ENCODE results near the gene RERE.
"Not testable (repeated sequence)": the region's sequence is repeated elsewhere in the genome, so short reads cannot be mapped to it uniquely, and the experiment has no call there.

RERE gene

DNA sequence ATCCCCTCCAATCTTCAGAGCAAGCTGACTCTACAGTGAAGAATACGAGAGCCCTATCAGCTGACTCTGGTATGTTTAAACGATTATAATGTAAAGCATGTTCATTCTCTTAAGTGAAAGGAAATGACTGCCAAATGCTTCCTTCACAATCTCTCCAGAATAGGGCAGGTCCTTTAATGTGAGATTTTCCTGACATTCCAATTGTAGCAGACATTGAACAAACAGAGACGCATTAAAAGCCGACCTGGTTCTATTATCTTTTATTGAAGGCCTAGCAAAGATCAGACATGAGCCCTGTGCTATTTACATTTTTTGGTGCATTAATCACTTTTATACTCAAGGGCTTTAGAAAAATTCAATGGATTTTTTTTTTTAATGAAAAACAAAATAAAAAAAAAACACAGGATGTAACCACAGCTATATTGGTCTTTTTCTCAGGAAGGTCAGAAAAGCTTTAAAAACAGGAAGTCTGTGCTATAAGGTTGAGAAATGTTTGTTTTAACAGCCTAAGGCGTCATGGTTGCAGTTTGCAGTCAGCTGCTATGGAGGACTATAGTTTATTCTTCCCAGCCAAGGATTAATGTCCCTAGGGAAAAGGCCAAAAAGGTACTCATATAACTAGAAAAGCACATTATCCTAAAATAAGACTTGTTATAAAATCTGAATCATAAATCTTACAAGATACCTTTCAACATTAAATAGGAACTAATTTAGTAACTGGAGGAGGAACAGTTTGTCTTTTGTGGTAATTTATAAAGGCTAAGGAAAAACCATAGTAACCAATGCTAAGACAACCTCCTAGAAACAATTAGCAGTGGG lies 104.8 kb downstream of the RERE start:
- DNase-seq = no peak

DNA sequence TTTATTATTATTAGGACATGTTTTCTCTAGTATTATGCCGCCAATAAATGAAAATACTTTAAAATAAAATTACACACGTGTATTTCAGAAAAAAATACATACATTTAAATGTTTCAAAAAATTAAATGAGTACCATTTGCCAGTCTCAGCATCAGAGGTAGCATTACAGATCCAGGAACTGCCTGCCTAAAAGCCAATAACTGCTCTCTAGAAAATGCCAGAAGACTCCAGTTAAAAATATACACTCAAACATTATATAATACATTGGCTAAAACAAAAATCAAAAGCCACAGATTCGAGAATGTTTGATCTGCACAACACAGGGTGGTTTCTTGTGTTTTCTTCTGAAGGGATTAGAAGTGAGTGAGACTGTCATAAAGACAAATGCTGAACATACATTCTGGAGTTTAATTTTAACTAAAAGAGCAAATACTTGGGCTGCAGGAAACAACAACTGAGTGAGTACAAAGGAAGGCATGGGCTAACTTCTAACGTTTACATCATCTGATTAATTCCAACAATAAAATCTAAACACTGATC lies 105.5 kb downstream of the RERE start:
- no peak for DNase-seq

- no peak for DNase-seq
Observed at GRCh38 chr1:8711151-8711550, 106.3 kb downstream of the RERE start.

DNA sequence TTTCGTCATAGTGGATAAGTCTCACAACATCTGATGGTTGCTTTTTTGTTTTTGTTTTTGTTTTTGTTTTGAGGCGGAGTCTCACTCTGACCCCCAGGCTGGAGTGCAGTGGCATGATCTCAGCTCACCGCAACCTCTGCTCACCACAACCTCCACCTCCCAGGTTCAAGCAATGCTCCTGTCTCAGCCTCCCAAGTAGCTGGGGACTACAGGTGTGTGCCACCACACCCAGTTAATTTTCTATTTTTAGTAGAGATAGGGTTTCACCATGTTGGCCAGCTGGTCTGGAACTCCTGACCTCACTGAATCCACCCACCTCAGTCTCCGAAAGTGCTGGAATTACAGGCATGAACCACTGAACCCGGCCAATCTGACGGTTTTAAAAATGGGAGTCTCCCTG lies 109.2 kb downstream of the RERE start:
- DNase-seq = no peak

DNA sequence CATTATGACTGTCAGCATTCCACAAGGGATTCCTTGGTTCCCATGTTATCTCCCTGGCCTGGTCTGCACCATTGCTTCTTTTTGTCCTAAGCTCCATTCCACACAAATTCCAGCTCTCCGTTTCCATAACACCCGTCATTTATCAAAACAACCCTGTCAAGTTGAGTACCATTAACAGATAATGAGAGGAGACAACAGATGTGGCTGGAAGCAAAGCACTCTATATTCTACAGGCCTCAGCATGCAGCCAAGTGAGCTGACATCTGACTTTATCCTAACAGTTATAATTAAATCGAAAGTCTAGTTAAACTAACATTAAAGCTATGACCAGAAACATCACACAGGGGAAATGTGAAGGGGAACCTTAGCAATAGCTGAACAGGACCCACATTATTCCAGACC lies 110.4 kb downstream of the RERE start:
- DNase-seq = no peak

DNA sequence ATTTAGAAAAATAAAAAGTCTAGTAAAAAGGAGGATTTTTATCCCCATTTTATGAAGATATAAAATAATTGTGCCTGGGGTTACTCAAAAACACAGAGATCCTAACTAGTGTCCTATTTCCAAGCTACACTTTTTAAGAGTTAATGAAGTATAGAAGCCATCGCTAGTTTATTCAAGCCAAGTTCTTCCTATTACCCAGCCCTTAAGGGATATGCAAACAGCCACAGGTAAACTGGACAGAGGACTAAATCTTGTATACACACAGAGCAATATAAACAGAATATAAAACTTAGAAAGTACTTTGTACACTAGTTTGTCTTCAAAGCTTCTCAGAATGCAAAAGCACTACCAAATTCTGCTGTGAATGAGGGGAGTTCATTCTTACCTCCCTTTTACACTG lies 111.1 kb downstream of the RERE start:
- DNase-seq = no peak

- no peak for DNase-seq
Observed at GRCh38 chr1:8704866-8705506, 112.5 kb downstream of the RERE start.

DNA sequence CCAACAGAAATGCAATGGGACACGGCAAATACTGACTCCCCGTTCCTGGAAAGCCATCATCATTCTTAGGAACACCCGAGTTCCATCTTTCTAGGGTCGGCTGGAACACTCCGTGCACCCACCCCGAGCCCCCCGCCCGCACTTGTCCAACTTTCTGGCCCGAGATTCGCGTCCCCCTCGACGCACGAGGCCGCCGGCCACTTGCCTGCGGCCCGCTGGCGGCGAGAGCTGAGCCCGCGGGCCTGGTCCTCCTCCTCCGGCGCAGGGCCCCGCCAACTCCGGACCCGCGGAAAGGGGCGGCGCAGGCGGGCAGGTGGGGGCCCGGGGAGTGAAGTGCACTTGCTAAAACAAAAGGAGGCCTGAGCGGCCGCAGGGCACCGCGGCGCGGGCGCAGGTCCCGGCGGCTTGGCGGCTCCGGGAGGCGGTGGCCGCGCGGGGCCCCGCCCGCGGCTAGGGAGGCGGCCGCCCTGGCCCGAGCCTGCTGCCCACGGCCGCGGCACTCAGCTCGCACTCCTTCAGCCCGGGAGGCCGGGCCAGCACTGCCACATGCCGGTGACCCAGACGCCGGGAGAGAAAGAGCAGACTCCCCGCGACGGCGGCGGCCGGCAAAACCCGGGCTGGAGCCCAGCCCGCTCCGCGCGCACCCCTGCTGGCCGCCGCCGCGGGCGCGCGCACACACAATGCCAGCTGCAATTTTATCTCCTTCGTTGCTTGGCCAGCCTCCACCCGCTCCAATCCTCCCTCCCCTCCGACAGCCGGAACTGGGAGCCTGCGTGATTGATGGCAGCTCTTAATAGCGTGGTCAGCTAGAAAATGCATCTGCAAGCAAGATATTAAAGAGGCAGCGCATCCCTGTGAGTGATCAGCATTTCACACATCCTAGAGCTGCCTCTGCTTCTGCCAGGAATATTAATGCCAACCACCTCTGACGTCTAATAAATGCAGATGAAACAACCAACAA lies 114.3 kb downstream of the RERE start:
- DNase-seq = peak; percentile 87

DNA sequence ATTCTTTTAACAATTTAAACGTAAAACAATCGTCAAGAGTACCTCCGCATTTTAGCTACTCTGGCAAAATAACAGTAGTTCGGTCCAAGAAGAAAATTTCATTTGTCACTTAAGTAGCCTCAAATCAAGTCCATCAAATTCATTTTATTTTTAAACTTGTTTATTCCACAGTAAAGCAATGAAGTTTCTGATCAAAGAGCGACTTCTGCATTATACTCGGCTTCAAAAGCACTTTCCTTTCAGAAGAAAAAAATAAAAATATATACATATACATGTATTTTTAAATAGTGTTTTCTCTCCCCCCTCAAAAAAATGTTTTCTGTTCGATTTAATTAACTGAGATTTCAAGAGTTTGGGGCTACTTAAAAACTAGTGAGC lies 115.0 kb downstream of the RERE start:
- no peak for DNase-seq

DNA sequence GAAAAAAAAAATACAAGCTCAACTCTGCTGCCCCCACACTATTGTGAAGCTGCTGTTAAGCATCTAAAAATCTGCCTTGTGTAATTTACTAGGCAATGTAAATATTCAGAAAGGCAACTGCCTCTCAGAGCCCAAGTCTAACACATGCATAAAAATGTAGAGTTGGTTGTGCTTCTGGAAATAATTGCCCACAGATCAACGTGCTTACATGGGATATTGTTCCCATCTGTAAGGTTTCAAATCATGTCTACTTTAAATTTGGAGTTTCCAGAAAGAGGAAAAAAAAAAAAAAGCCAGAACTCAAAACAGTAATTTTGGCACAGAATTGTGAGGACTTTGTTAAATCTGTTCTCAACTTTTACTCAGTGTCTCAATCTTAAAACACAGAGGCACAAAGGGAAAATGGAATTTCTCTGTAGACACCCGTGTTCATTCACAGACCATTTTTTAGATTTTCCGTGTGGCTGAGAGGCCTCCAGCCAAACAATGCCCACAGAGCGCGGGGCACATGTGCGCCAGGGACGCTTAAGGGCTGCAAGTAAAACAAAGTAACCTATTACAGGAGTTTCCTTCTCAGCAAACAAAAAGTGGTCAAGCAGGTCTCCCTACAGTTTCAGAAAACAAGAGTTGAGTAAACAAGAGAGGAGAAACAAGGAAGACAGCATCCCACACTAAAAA lies 115.5 kb downstream of the RERE start:
- peak; percentile 61 for DNase-seq

DNA sequence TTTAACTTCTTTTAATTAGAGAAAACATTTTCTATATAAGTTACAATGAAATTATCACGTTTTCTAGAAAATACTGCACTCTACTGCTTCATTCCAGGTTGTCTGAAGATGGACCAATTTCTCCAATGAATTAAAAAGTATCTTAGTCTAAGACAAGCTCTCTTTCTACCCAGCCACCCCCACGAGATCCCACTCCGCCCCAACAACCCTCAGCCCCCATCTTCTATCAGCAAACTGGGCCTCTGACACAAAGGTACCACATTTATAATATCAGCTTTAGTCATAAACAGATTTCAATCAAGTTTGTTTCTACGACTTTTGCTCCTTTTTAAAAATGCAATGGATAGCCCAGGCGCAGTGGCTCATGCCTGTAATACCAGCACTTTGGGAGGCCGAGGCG lies 117.8 kb downstream of the RERE start:
- no peak for DNase-seq

GRCh38 chr1:8698937-8699447 lies 118.4 kb downstream of the RERE start:
- no peak for DNase-seq

GRCh38 chr1:8698012-8698630 lies 119.3 kb downstream of the RERE start:
- DNase-seq = no peak

GRCh38 chr1:8695442-8695841 lies 122.0 kb downstream of the RERE start:
- not testable (repeated sequence) for DNase-seq

DNA sequence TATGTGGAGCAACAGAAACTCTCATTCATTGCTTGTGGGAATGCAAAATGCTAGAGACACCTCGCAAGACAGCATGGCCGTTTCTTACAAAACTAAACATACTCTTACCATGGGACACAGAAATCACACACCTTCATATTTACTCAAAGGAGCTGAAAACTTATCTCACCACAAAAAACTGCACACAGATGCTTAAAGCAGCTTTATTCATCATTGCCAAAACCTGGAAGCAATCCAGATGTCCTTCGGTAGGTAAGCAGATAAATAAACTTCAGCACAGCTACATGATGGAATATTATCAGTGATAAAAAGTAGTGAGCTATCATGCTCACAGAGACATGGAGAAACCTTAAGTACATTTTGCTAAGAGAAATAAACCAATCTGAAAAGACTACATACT lies 124.3 kb downstream of the RERE start:
- DNase-seq = no peak

DNA sequence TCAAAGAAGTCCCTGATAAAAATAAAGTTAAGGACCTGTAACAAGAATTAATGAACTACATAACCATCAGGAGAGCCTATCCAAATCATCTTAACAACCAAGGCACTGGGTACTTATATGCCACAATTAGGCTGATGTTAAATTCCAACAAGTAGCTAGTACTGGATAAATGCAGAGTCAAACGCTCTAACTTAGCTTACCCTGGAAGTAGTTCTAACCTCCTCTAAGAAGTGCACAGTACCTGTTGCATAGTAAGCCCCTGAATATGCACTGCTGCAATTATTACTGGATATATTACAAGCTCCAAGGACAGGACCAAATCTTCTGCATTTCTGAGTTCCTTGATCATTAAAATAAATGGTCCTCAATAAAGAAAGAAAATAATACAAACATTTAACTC lies 125.8 kb downstream of the RERE start:
- DNase-seq = no peak

- no peak for DNase-seq
Observed at GRCh38 chr1:8690253-8690525, 127.3 kb downstream of the RERE start.

GRCh38 chr1:8689431-8690252 lies 127.8 kb downstream of the RERE start:
- DNase-seq = no peak

- DNase-seq = no peak
Observed at GRCh38 chr1:8687538-8687937, 129.9 kb downstream of the RERE start.

DNA sequence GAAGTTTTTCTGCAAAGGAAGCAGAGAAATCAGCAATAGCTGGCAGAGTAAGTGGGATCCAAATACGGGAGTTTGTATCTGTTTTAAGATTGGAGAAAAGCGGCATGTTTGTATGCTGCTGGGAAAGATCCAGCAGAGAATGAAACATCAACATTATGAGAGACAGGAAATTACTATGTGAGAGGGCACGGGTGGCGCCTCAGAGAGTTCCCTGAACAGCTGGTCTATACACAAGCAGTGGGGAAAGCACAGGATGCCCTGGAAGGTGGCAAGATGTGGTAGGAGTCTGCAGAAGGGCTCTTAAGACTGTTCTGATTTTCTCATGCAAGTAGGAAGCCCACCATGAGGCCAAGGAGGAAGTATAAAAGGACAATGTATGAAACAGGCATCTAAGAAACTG lies 130.4 kb downstream of the RERE start:
- DNase-seq = no peak

GRCh38 chr1:8685463-8685862 lies 132.0 kb downstream of the RERE start:
- DNase-seq = no peak
